Measurements from ENCODE around the gene PDE2A. TPM values are rescaled to one million over a fixed set of nuclear protein-coding genes. Genes with fewer than 3 reads are reported as not detected.
A peak's percentile ranks its signal among the peaks of the same experiment; 100 is the strongest.

PDE2A gene
- total RNA-seq, 1 donor = 0.36 TPM

- peak; percentile 97 for DNase-seq (ENCODE audit: insufficient read length, low spot score, missing footprints)
- H3K9me3 ChIP-seq (ENCODE audit: low read depth, low read length) = no peaks in the 10 kb centered on the region
- H3K4me3 ChIP-seq (ENCODE audit: insufficient read depth, low read length) = peak overlapping the region; percentile 50
- H3K27ac ChIP-seq (ENCODE audit: low read depth, low read length) = no peak overlapping the region
- no peaks in the 10 kb centered on the region for H3K4me1 ChIP-seq (ENCODE audit: insufficient read depth, low read length)
- no peak overlapping the region for H2AFZ ChIP-seq (ENCODE audit: low read length)
- no peaks in the 10 kb centered on the region for H4K20me1 ChIP-seq (ENCODE audit: insufficient read depth, low read length)
- H3K79me2 ChIP-seq (ENCODE audit: insufficient read depth, low read length) = no peaks in the 10 kb centered on the region
- no peaks in the 10 kb centered on the region for H3K36me3 ChIP-seq (ENCODE audit: insufficient read depth, low read length)
- peaks cover 75% of the 10 kb centered on the region for H3K27me3 ChIP-seq (ENCODE audit: insufficient read depth, low read length)
- TF ChIP-seq CTCF (IDR thresholded peaks at IDR 0.05; ENCODE audit: extremely low read depth, low read depth, low read length) = no peak
- H3K4me2 ChIP-seq (ENCODE audit: insufficient read depth, low read length) = peak overlapping the region; percentile 36
These were observed 89.8 kb downstream of the PDE2A start for GRCh38 chr11:72584293-72584938.

DNA sequence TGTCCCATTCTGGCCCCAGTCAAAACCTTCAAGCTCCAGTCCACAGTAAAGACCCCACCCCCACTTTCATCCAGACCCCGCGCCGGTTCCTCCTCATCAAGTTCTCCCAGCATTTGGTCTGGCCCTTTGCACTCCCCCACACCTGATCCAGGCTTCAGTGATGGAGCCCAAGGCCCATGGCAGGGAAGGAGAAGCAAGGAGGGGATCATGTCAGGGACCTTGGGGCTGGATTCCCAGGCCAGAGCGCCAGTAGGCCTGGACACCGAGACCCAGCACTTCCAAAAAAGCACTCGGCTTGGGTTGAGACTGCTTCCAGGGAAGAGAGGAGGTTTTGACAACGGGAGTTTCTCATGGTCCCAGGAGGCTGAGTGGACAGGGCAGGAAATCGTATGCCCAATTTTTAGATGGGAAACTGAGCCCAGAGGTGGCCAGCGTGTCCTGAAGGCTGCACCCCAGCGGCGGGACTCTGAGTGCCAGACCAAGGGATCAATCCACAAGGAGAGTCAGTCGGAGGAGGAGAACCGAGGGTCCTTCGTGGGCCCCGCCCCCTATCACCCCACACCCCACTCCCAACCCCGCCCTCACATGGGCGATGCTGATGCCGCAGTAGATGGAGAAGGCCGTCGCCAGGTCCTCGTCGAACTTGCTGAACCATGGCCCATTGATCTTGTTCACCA lies 90.5 kb downstream of the PDE2A start:
- H3K4me2 ChIP-seq (ENCODE audit: insufficient read depth, low read length) = peak overlapping the region; percentile 36
- H3K9me3 ChIP-seq (ENCODE audit: low read depth, low read length) = no peaks in the 10 kb centered on the region
- H3K4me3 ChIP-seq (ENCODE audit: insufficient read depth, low read length) = no peak overlapping the region
- peaks cover 68% of the 10 kb centered on the region for H3K27me3 ChIP-seq (ENCODE audit: insufficient read depth, low read length)
- DNase-seq (ENCODE audit: insufficient read length, low spot score, missing footprints) = peak; percentile 77
- H3K36me3 ChIP-seq (ENCODE audit: insufficient read depth, low read length) = no peaks in the 10 kb centered on the region
- no peak for TF ChIP-seq CTCF (IDR thresholded peaks at IDR 0.05; ENCODE audit: extremely low read depth, low read depth, low read length)
- H3K4me1 ChIP-seq (ENCODE audit: insufficient read depth, low read length) = no peaks in the 10 kb centered on the region
- H4K20me1 ChIP-seq (ENCODE audit: insufficient read depth, low read length) = no peaks in the 10 kb centered on the region
- no peak overlapping the region for H2AFZ ChIP-seq (ENCODE audit: low read length)
- H3K79me2 ChIP-seq (ENCODE audit: insufficient read depth, low read length) = no peaks in the 10 kb centered on the region
- no peak overlapping the region for H3K27ac ChIP-seq (ENCODE audit: low read depth, low read length)

DNA sequence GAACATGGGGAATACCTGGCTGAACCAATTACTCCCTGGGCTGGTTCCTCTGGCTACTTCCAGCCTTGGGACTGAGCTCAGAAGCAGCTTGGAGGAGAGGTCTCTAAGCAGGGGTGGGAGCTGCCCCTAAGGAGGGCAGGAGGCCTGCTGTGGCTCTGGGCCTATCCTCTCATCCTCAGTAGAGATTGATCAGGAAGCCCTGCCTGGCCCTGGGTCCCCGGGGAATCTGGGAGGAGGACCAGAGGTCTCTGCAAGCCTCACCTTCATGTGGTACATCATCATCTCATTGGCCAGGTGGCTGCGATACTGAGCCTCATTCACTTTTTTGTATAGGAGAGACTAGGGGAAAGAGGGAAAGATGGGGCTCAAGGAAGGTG lies 91.1 kb downstream of the PDE2A start:
- Histone ChIP-seq H3K36me3 (ENCODE audit: insufficient read depth, low read length) (no peaks in the 10 kb centered on the region), H3K9me3 (ENCODE audit: low read depth, low read length) (no peaks in the 10 kb centered on the region), H3K4me1 (ENCODE audit: insufficient read depth, low read length) (no peaks in the 10 kb centered on the region), H2AFZ (ENCODE audit: low read length) (no peak overlapping the region), H3K27me3 (ENCODE audit: insufficient read depth, low read length) (peaks cover 62% of the 10 kb centered on the region), H3K27ac (ENCODE audit: low read depth, low read length) (no peak overlapping the region), H3K4me3 (ENCODE audit: insufficient read depth, low read length) (no peak overlapping the region), H3K4me2 (ENCODE audit: insufficient read depth, low read length) (no peak overlapping the region), H4K20me1 (ENCODE audit: insufficient read depth, low read length) (no peaks in the 10 kb centered on the region), H3K79me2 (ENCODE audit: insufficient read depth, low read length) (no peaks in the 10 kb centered on the region)
- TF ChIP-seq CTCF (IDR thresholded peaks at IDR 0.05; ENCODE audit: extremely low read depth, low read depth, low read length) = no peak
- DNase-seq (ENCODE audit: insufficient read length, low spot score, missing footprints) = peak; percentile 81
